Gastrocnemius medialis (tissue), 4 donors: Measurements from ENCODE around the gene SPRR1B. TPM values are rescaled to one million over a fixed set of nuclear protein-coding genes. Genes with fewer than 3 reads are reported as not detected.
"Not testable (repeated sequence)": the region's sequence is repeated elsewhere in the genome, so short reads cannot be mapped to it uniquely, and the experiment has no call there.

Experiments
- ATAC-seq, 2 donors: fragments of 150-250 bp; one replicate each; pipeline ENCODE4 v1.9.1; 2016
- DNase-seq, 2 donors: peaks; one replicate each; pipeline ENCODE4 v3.0.0-alpha.2; 2019
- H3K27ac ChIP-seq, 4 donors: fragments of 200-600 bp; sonication (generic); 1 replicate in 1 of 4; 2 replicates in 3 of 4; pipeline ENCODE4 v1.5.1; 2016 to 2018; ENCODE audit warnings: mild to moderate bottlenecking in 2 of 4, moderate library complexity in 1 of 4
- H3K27me3 ChIP-seq, 3 donors: fragments of 200-600 bp; sonication (generic) in 2 of 3; 1 replicate in 1 of 3; 2 replicates in 2 of 3; pipeline versions ENCODE4 v1.5.1 to v1.6.0; 2016 to 2019; ENCODE audit warnings: mild to moderate bottlenecking in 1 of 3, moderate library complexity in 1 of 3
- H3K36me3 ChIP-seq, 2 donors: fragments of 200-600 bp; sonication (generic) in 1 of 2; one replicate each; pipeline ENCODE4 v1.5.1; 2017 to 2018
- H3K4me1 ChIP-seq, 2 donors: fragments of 200-600 bp; sonication (generic) in 1 of 2; one replicate each; pipeline ENCODE4 v1.5.1; 2016 to 2017; ENCODE audit warnings: mild to moderate bottlenecking in 2 of 2
- H3K4me3 ChIP-seq, 4 donors: fragments of 200-600 bp; sonication (generic) in 3 of 4; 1 replicate in 1 of 4; 2 replicates in 3 of 4; pipeline ENCODE4 v1.5.1; 2016 to 2019; ENCODE audit warnings: mild to moderate bottlenecking in 2 of 4
- H3K9me3 ChIP-seq, 3 donors: fragments of 200-600 bp; sonication (generic) in 2 of 3; 1 replicate in 1 of 3; 2 replicates in 2 of 3; pipeline ENCODE4 v1.5.1; 2016 to 2019
- CTCF ChIP-seq, 5 experiments: fragments of 450-650 bp in 3 of 5; fragments of 200-600 bp in 2 of 5; sonication (generic) in 2 of 5; IDR thresholded peaks in 4 of 5; conservative IDR thresholded peaks in 1 of 5; 1 replicate in 4 of 5; 2 replicates in 1 of 5; pipeline ENCODE4 v1.5.1; 2016 to 2019; ENCODE audit warnings: antibody characterized with exemption in 5 of 5, mild to moderate bottlenecking in 3 of 5, moderate library complexity in 3 of 5
- POLR2A ChIP-seq, 2 donors: fragments of 450-650 bp; IDR thresholded peaks; one replicate each; pipeline ENCODE4 v1.6.1; 2017; ENCODE audit warnings: antibody characterized with exemption in 2 of 2, mild to moderate bottlenecking in 2 of 2, moderate library complexity in 2 of 2
- in situ Hi-C, 4 donors: fragments of 200-750 bp; cut with MboI; loops; one replicate each; pipeline versions ENCODE4 v1.15.0 to v1.8.0; 2017; ENCODE audit warnings: low sequenced_read_pairs in 4 of 4
- intact Hi-C: fragments of 100-400 bp; cut with DNase I; formaldehyde crosslinking; loops from one replicate; pipeline ENCODE4 v1.15.1; 2023; ENCODE audit warnings: low total_unique reads
- total RNA-seq, 4 donors: library from RNA; depleted of rRNA; stranded (reverse); fragments of >200 nt; gene quantifications; one replicate each; pipeline versions ENCODE4 v1.1.0 to v1.2.3, GENCODE V29; 2016

The SPRR1B gene
- total RNA-seq, 4 donors from 2014 or later, result not detected

- Histone ChIP-seq H3K36me3 (no peaks in the 10 kb centered on the region), H3K27ac (no peak overlapping the region), H3K4me3 (no peak overlapping the region), H3K4me1 (no peaks in the 10 kb centered on the region), H3K27me3 (no peaks in the 10 kb centered on the region), H3K9me3 (no peaks in the 10 kb centered on the region)
- intact Hi-C loops, result no loop called here
- DNase-seq (no peak), ATAC-seq (no peak)
- no peak for TF ChIP-seq POLR2A (IDR thresholded peaks at IDR 0.05)
- TF ChIP-seq CTCF (IDR thresholded peaks at IDR 0.05 in 4 of 5, conservative IDR thresholded peaks at IDR 0.05 in 1 of 5), result no peak
- in situ Hi-C loops, result no loop called here
Observed at GRCh38 chr1:153032677-153033308, 1.8 kb downstream of the SPRR1B start.

GRCh38 chr1:153035211-153035610 is 4.2 kb downstream of the SPRR1B start:
- Histone ChIP-seq H3K36me3 (no peaks in the 10 kb centered on the region), H3K9me3 (no peaks in the 10 kb centered on the region), H3K27me3 (no peaks in the 10 kb centered on the region), H3K4me1 (no peaks in the 10 kb centered on the region), H3K27ac (no peak overlapping the region), H3K4me3 (no peak overlapping the region)
- no peak for DNase-seq
- in situ Hi-C loops (no loop called here), intact Hi-C loops (no loop called here)
- no peak for ATAC-seq
- TF ChIP-seq CTCF (IDR thresholded peaks at IDR 0.05 in 4 of 5, conservative IDR thresholded peaks at IDR 0.05 in 1 of 5), result no peak
- no peak for TF ChIP-seq POLR2A (IDR thresholded peaks at IDR 0.05)

- Histone ChIP-seq H3K27ac (no peak within 1 kb of the TSS), H3K4me3 (no peak within 1 kb of the TSS), H3K27me3 (no peaks in the 10 kb centered on the region), H3K9me3 (no peaks in the 10 kb centered on the region), H3K36me3 (no peaks in the 10 kb centered on the region), H3K4me1 (no peaks in the 10 kb centered on the region)
- DNase-seq (no peak), ATAC-seq (no peak)
- intact Hi-C loops, result no loop called here
- in situ Hi-C loops, result no loop called here
- TF ChIP-seq CTCF (IDR thresholded peaks at IDR 0.05 in 4 of 5, conservative IDR thresholded peaks at IDR 0.05 in 1 of 5), result no peak
- no peak for TF ChIP-seq POLR2A (IDR thresholded peaks at IDR 0.05)
Observed at GRCh38 chr1:153040950-153041631, 10.1 kb downstream of the SPRR1B start, which contains the start of gene SPRR2D. TSS of gene SPRR2D (minus strand) at chr1:153041120. CDS start at chr1:153040346, 774 bp downstream.

DNA sequence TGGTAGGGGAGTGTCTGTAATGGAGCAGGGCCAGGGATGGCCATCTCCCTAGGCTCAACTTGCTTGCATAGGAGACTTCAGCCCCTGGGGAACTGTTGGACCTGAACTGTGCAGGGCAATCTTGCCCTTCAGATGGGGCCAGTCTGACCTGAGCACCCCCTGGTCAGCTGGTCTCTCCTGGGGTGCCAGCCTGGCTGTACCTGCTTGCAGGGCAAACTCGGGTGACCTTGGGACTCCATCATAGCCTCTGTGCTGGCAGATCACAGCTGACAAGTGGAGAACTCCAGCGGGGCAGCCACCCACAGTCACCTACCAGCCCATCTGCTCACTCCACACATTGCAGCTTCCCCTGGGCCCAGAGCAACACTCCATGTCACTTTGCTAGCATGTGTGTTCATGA is 18.2 kb downstream of the SPRR1B start:
- no peak for DNase-seq
- no peak for ATAC-seq
- Histone ChIP-seq H3K27ac (no peak overlapping the region), H3K4me3 (no peak overlapping the region), H3K36me3 (no peaks in the 10 kb centered on the region), H3K4me1 (no peaks in the 10 kb centered on the region), H3K27me3 (no peaks in the 10 kb centered on the region), H3K9me3 (no peaks in the 10 kb centered on the region)
- intact Hi-C loops, result no loop called here
- in situ Hi-C loops, result no loop called here
- TF ChIP-seq POLR2A (IDR thresholded peaks at IDR 0.05), result no peak
- no peak for TF ChIP-seq CTCF (IDR thresholded peaks at IDR 0.05 in 4 of 5, conservative IDR thresholded peaks at IDR 0.05 in 1 of 5)

- H3K4me1 ChIP-seq, intact Hi-C loops, in situ Hi-C loops: not testable (repeated sequence)
Observed at GRCh38 chr1:153056111-153056510, 25.1 kb downstream of the SPRR1B start.

More at GRCh38 chr1:153056111-153056510, 25.1 kb downstream of the SPRR1B start:
- H3K4me3 ChIP-seq, H3K36me3 ChIP-seq, H3K27me3 ChIP-seq, DNase-seq, H3K27ac ChIP-seq, ATAC-seq, H3K9me3 ChIP-seq: not testable (repeated sequence)
